ENCODE results near the gene KTN1. TPM values are rescaled to one million over a fixed set of nuclear protein-coding genes. Genes with fewer than 3 reads are reported as not detected.

KTN1 gene
- polyA plus RNA-seq, 3 donors, result 218 to 245 (median 242) TPM

GRCh38 chr14:55574988-55575387 lies 5.0 kb upstream of the KTN1 start:
- DNase-seq (ENCODE audit: low read depth in 3 of 3, low spot score in 2 of 3), result no peak

GRCh38 chr14:55577229-55577628 lies 2.8 kb upstream of the KTN1 start:
- no peak for DNase-seq (ENCODE audit: low read depth in 3 of 3, low spot score in 2 of 3)

- DNase-seq (ENCODE audit: low read depth in 3 of 3, low spot score in 2 of 3), result no peak
These were observed 1.5 kb upstream of the KTN1 start for GRCh38 chr14:55578511-55578910.

GRCh38 chr14:55580470-55581341 lies 699 bp downstream of the KTN1 start:
- peak in 1 of 3 donors; percentile 23 for DNase-seq (ENCODE audit: low read depth in 3 of 3, low spot score in 2 of 3)

- DNase-seq (ENCODE audit: low read depth in 3 of 3, low spot score in 2 of 3), result no peak
These were observed 1.4 kb downstream of the KTN1 start for GRCh38 chr14:55581342-55581771.

- DNase-seq (ENCODE audit: low read depth in 3 of 3, low spot score in 2 of 3), result no peak
These were observed 2.7 kb downstream of the KTN1 start for GRCh38 chr14:55582746-55583145.

GRCh38 chr14:55583942-55584468 lies 4.0 kb downstream of the KTN1 start:
- DNase-seq (ENCODE audit: low read depth in 3 of 3, low spot score in 2 of 3), result no peak

- DNase-seq (ENCODE audit: low read depth in 3 of 3, low spot score in 2 of 3), result no peak
These were observed 5.8 kb downstream of the KTN1 start for GRCh38 chr14:55585854-55586253.

- DNase-seq (ENCODE audit: low read depth in 3 of 3, low spot score in 2 of 3), result no peak
These were observed 6.4 kb downstream of the KTN1 start for GRCh38 chr14:55586411-55586810.

- DNase-seq (ENCODE audit: low read depth in 3 of 3, low spot score in 2 of 3), result no peak
These were observed 7.8 kb downstream of the KTN1 start for GRCh38 chr14:55587847-55588246.

GRCh38 chr14:55588259-55588699 lies 8.3 kb downstream of the KTN1 start:
- no peak for DNase-seq (ENCODE audit: low read depth in 3 of 3, low spot score in 2 of 3)

DNA sequence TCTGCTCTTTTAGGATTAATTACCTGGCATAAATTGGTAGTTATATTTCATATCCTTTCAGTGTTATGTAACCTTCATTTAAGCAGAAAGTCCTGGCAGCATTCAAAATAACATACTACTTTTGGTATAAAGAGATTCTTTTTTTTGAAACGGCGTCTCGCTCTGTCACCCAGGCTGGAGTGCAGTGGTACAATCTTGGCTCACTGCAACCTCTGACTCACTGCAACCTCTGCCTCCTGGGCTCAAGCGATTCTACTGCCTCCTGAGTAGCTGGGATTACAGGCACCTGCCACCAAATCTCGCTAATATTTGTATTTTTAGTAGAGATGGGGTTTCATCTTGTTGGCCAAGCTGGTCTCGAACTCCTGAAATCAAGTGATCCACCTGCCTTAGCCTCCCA lies 9.2 kb downstream of the KTN1 start:
- DNase-seq (ENCODE audit: low read depth in 3 of 3, low spot score in 2 of 3), result no peak

DNA sequence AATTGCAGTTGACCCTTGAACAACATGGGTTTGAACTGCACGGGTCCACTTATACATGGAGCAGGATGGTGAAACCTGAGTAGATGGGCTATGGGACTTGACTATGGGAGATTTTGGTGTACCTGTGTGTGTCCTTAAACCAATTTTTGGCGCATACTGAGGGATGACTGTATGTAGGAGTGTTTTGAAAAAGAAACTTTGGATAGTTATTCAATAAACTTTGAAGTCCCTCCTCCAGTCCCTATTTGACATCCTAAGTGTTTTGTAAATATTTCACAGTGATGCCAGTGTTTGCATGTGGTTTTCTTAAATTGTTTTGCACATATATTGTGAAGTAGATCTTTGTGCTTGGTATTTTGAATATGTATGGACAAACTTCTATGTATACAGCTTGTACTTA lies 12.4 kb downstream of the KTN1 start:
- no peak for DNase-seq (ENCODE audit: low read depth in 3 of 3, low spot score in 2 of 3)

GRCh38 chr14:55593698-55594097 lies 13.7 kb downstream of the KTN1 start:
- DNase-seq (ENCODE audit: low read depth in 3 of 3, low spot score in 2 of 3), result no peak

DNA sequence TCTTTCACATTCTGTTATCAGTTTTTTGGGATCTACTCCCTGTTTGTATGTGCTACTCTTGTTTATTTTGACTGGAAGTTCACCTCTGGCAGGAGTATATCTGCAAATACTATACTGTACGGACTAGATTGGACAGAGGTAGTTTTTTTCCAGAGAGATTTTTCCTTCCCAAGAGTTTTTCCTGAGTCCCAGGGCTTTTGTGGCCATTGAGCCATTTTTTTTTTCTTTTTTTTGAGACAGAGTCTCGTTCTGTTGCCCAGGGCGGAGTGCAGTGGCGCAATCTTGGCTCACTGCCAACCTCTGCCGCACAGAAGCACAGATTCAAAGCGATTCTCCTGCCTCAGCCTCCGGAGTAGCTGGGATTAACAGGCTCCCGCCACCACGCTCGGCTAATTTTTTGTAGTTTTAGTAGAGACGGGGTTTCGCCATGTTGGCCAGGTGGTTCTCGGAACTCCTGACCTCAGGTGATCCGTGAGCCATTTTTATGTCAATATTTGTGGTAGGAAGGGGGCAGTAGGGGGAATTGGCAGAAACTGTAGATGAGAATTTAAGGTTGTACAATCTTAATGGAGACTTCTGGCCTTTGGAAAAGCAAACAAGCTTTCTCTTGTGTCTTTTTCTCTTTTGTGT lies 19.4 kb downstream of the KTN1 start:
- no peak for DNase-seq (ENCODE audit: low read depth in 3 of 3, low spot score in 2 of 3)

GRCh38 chr14:55600784-55601561 lies 21.0 kb downstream of the KTN1 start:
- DNase-seq (ENCODE audit: low read depth in 3 of 3, low spot score in 2 of 3), result no peak

DNA sequence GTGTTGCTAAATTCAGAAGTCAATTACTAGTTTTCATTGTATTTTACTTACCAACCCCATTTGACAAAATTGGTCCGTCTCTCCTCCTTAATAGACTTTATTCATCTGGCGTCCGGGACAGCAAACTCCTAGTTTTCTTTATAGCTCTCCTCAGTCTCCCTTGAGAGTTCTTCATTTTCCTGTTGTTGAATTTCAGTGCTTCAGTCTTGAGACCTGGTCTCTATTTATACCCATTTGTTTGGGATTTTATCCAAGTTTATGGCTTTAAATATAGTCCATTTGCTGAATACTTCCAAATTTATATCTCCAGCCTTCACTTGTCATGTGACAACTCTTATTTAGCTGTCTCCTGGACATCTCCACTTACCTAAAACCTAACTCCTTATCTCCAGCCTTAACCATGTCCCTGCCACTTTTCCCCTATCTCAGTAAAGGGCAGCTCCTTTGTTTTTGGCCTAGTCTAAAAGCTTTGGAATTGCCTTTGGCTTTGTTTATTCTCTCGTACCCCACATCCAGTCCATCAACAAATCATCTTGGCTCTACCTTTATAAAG lies 23.5 kb downstream of the KTN1 start:
- DNase-seq (ENCODE audit: low read depth in 3 of 3, low spot score in 2 of 3), result no peak

DNA sequence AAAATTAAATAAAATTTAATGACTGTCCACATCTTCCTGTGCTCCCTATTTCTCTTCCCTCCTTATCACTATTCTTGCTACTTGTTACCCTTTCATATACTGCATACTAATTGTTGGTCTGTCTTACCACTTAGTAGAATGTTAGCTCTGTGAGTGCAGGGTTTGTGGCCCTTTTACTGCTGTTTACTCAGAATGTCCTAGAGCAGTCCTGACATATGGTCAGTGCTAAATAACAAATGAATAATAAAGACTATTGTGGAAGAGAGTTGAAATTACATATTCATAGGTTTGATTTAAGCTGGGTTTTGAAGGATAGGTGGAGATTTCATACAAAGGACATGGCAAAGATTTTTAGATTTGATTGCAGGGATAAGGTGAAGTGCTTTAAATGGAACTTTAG lies 24.5 kb downstream of the KTN1 start:
- DNase-seq (ENCODE audit: low read depth in 3 of 3, low spot score in 2 of 3), result no peak

GRCh38 chr14:55604900-55605418 lies 25.0 kb downstream of the KTN1 start:
- DNase-seq (ENCODE audit: low read depth in 3 of 3, low spot score in 2 of 3), result no peak

- DNase-seq (ENCODE audit: low read depth in 3 of 3, low spot score in 2 of 3), result no peak
These were observed 25.8 kb downstream of the KTN1 start for GRCh38 chr14:55605793-55606192.

DNA sequence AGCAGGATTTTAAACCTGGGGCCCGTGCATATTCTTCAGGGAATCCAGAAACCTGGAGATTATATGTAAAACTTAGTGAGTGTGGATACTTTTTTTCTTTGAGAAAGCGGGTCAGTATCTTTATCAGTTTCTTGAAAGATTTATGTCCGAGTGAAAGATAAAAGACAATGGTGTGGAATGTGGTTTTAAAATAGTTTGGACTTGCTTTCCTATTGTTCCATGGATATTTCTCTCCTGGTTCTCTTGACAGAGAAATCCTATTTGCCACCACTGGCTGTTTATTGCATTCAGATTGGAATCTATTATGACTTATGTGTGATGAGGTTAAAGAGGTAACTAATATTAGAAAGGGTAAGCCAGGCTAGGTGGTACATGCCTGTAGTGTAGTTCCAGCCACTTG lies 27.4 kb downstream of the KTN1 start:
- no peak for DNase-seq (ENCODE audit: low read depth in 3 of 3, low spot score in 2 of 3)
